Measurements from ENCODE around the gene METTL5. TPM values are rescaled to one million over a fixed set of nuclear protein-coding genes. Genes with fewer than 3 reads are reported as not detected.
A peak's percentile ranks its signal among the peaks of the same experiment; 100 is the strongest.

Gene METTL5
- polyA plus RNA-seq, 1 donor from 2014 or later: 73.8 TPM

GRCh38 chr2:169823996-169824372 lies 721 bp downstream of the METTL5 start:
- peak overlapping the region; percentile 83 for H3K4me3 ChIP-seq (ENCODE audit: low read length)
- peak overlapping the region; percentile 71 for H3K9ac ChIP-seq (ENCODE audit: low read length)
- no peak for TF ChIP-seq MXI1 (conservative IDR thresholded peaks at IDR 0.05; ENCODE audit: poor library complexity, severe bottlenecking)
- no peak for TF ChIP-seq EP300 (conservative IDR thresholded peaks at IDR 0.05; ENCODE audit: poor library complexity, severe bottlenecking)
- no peak for TF ChIP-seq EZH2 (IDR thresholded peaks at IDR 0.05; ENCODE audit: borderline replicate concordance, insufficient read depth, low read length, poor library complexity, severe bottlenecking)
- no peak for TF ChIP-seq POLR2AphosphoS5 (IDR thresholded peaks at IDR 0.05)
- no peak for TF ChIP-seq REST (IDR thresholded peaks at IDR 0.05; ENCODE audit: borderline replicate concordance)
- no peak for TF ChIP-seq SMC3 (conservative IDR thresholded peaks at IDR 0.05; ENCODE audit: poor library complexity)
- TF ChIP-seq TAF1 (IDR thresholded peaks at IDR 0.05; ENCODE audit: low read depth): no peak
- TF ChIP-seq RAD21 (conservative IDR thresholded peaks at IDR 0.05): no peak
- TF ChIP-seq, protein P1, sequence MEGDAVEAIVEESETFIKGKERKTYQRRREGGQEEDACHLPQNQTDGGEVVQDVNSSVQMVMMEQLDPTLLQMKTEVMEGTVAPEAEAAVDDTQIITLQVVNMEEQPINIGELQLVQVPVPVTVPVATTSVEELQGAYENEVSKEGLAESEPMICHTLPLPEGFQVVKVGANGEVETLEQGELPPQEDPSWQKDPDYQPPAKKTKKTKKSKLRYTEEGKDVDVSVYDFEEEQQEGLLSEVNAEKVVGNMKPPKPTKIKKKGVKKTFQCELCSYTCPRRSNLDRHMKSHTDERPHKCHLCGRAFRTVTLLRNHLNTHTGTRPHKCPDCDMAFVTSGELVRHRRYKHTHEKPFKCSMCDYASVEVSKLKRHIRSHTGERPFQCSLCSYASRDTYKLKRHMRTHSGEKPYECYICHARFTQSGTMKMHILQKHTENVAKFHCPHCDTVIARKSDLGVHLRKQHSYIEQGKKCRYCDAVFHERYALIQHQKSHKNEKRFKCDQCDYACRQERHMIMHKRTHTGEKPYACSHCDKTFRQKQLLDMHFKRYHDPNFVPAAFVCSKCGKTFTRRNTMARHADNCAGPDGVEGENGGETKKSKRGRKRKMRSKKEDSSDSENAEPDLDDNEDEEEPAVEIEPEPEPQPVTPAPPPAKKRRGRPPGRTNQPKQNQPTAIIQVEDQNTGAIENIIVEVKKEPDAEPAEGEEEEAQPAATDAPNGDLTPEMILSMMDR (IDR thresholded peaks at IDR 0.05; ENCODE audit: poor library complexity, severe bottlenecking): no peak

DNA sequence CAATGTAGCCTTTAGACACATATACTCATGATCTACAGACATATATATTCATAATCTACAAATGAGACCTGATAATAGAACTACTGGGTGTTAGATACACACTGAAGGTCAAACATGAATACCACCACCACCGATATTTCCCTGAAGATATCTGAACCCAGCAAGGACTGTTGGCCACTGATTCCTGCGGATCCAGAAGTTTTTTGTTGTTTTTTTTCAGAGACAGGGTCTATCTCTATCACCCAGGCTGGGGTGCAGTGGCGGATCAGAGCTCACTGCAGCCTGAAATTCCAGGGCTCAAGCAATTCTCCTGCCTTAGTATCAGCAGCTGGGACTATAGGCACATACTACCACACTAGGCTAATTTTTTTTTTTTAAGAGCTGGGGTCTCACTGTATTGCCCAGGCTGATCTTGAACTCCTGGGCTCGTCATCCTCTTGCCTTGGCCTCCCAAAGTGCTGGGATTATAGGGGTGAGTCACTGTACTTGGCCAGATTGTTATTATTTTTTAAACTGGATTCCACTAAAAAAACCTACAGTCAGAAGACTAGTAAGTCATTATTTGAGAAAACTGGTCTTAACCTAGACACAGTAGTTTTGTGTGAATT lies 1.8 kb downstream of the METTL5 start:
- Histone ChIP-seq H3K9me2 (ENCODE audit: insufficient read depth, low read length) (no peaks in the 10 kb centered on the region), H2AFZ (ENCODE audit: low read depth, low read length) (no peak overlapping the region), H4K20me1 (ENCODE audit: insufficient read depth) (no peaks in the 10 kb centered on the region), H3K4me2 (ENCODE audit: low read length) (no peak overlapping the region), H3K4me3 (ENCODE audit: low read length) (no peak overlapping the region), H3K9me3 (ENCODE audit: low read length) (no peaks in the 10 kb centered on the region), H3K36me3 (ENCODE audit: insufficient read depth, low read length) (no peaks in the 10 kb centered on the region), H3F3A (ENCODE audit: insufficient read depth, low read length, poor library complexity, severe bottlenecking) (no peaks in the 10 kb centered on the region), H3K27me3 (ENCODE audit: insufficient read depth, low read depth, low read length) (no peaks in the 10 kb centered on the region), H3K27ac (ENCODE audit: low read length) (no peak overlapping the region), H3K79me2 (replicated peaks; ENCODE audit: insufficient read depth, low read length) (peaks cover 22% of the 10 kb centered on the region), H3K9ac (ENCODE audit: low read length) (no peak overlapping the region)
- TF ChIP-seq EP300 (conservative IDR thresholded peaks at IDR 0.05; ENCODE audit: poor library complexity, severe bottlenecking) (no peak), POLR2AphosphoS5 (IDR thresholded peaks at IDR 0.05) (no peak), REST (IDR thresholded peaks at IDR 0.05; ENCODE audit: borderline replicate concordance) (no peak)

More at GRCh38 chr2:169823996-169824372, 721 bp downstream of the METTL5 start:
- Histone ChIP-seq H3K27me3 (ENCODE audit: insufficient read depth, low read depth, low read length) (no peaks in the 10 kb centered on the region), H3K79me2 (replicated peaks; ENCODE audit: insufficient read depth, low read length) (peaks cover 23% of the 10 kb centered on the region), H3F3A (ENCODE audit: insufficient read depth, low read length, poor library complexity, severe bottlenecking) (no peaks in the 10 kb centered on the region), H3K4me2 (ENCODE audit: low read length) (peak overlapping the region; percentile 64), H3K27ac (ENCODE audit: low read length) (no peak overlapping the region), H3K36me3 (ENCODE audit: insufficient read depth, low read length) (no peaks in the 10 kb centered on the region), H3K9me2 (ENCODE audit: insufficient read depth, low read length) (no peaks in the 10 kb centered on the region), H2AFZ (ENCODE audit: low read depth, low read length) (peak overlapping the region; percentile 77), H3K9me3 (ENCODE audit: low read length) (no peaks in the 10 kb centered on the region), H4K20me1 (ENCODE audit: insufficient read depth) (no peaks in the 10 kb centered on the region)
